Hepatocyte (in vitro differentiated cells): ENCODE data around the gene FUCA1. TPM values are rescaled to one million over a fixed set of nuclear protein-coding genes. Genes with fewer than 3 reads are reported as not detected.

Experiments
- DNase-seq: peaks from one replicate; pipeline ENCODE4 v3.0.0-alpha.2; 2016; ENCODE audit warnings: low spot score
- H2AFZ ChIP-seq: fragments of 200-600 bp; sonication (generic); 2 replicates; pipeline ENCODE4 v1.6.0; 2016; ENCODE audit warnings: antibody characterized with exemption, mild to moderate bottlenecking
- H3K27ac ChIP-seq: fragments of 200-600 bp; sonication (generic); 2 replicates; pipeline ENCODE4 v1.5.1; 2016; ENCODE audit warnings: mild to moderate bottlenecking
- H3K27me3 ChIP-seq: fragments of 200-600 bp; sonication (generic); 2 replicates; pipeline ENCODE4 v1.6.1; 2016
- H3K36me3 ChIP-seq: fragments of 200-600 bp; sonication (generic); replicated peaks from 2 replicates; pipeline ENCODE4 v1.5.1; 2016; ENCODE audit warnings: low read depth; ENCODE audit not compliant: insufficient read depth
- H3K4me1 ChIP-seq: fragments of 200-600 bp; sonication (generic); 2 replicates; pipeline ENCODE4 v1.5.1; 2016; ENCODE audit warnings: mild to moderate bottlenecking, moderate library complexity; ENCODE audit not compliant: insufficient read depth
- H3K4me2 ChIP-seq: fragments of 200-600 bp; sonication (generic); 2 replicates; pipeline ENCODE4 v1.6.0; 2016
- H3K4me3 ChIP-seq: fragments of 200-600 bp; sonication (generic); 2 replicates; pipeline ENCODE4 v1.5.1; 2016; ENCODE audit warnings: mild to moderate bottlenecking
- H3K79me2 ChIP-seq: fragments of 200-600 bp; sonication (generic); 2 replicates; pipeline ENCODE4 v1.6.0; 2017; ENCODE audit warnings: mild to moderate bottlenecking
- H3K9me2 ChIP-seq: fragments of 200-600 bp; sonication (generic); replicated peaks from 2 replicates; pipeline ENCODE4 v1.6.0; 2017; ENCODE audit warnings: mild to moderate bottlenecking; ENCODE audit not compliant: insufficient read depth
- H3K9me3 ChIP-seq: fragments of 200-600 bp; sonication (generic); 2 replicates; pipeline ENCODE4 v1.5.1; 2016; ENCODE audit warnings: low read depth, mild to moderate bottlenecking
- H4K20me1 ChIP-seq: fragments of 200-600 bp; sonication (generic); 2 replicates; pipeline ENCODE4 v1.6.0; 2016; ENCODE audit warnings: mild to moderate bottlenecking; ENCODE audit not compliant: insufficient read depth, poor library complexity, severe bottlenecking
- CTCF ChIP-seq: fragments of 200-600 bp; sonication (generic); IDR thresholded peaks from 2 replicates; pipeline ENCODE4 v1.5.1; 2016; ENCODE audit warnings: antibody characterized with exemption, mild to moderate bottlenecking; ENCODE audit not compliant: poor library complexity
- EZH2 ChIP-seq: fragments of 200-600 bp; sonication (generic); IDR thresholded peaks from 2 replicates; pipeline ENCODE4 v1.6.1; 2016; ENCODE audit warnings: antibody characterized with exemption, mild to moderate bottlenecking, borderline replicate concordance
- EZH2phosphoT487 ChIP-seq: fragments of 200-600 bp; sonication (generic); IDR thresholded peaks from one replicate; pipeline ENCODE4 v1.6.1; 2018; ENCODE audit warnings: antibody characterized with exemption, mild to moderate bottlenecking, low read depth, moderate library complexity; ENCODE audit not compliant: unreplicated experiment, severe bottlenecking
- WGBS: methylation state at CpG from one replicate; pipeline ENCODE4 v1.1.6; 2016; ENCODE audit warnings: low lambda C conversion rate; ENCODE audit errors: missing lambda C conversion rate; 5-methylcytosine and 5-hydroxymethylcytosine counted together
- polyA plus RNA-seq: library from polyadenylated mRNA; unstranded; fragments of >200 nt; fragmentation: Nextera tagmentation; extraction: Ambion mirVana; gene quantifications from 2 replicates; pipeline ENCODE4 v1.2.1, GENCODE V29; 2016
- total RNA-seq: library from RNA; depleted of rRNA; stranded (reverse); fragments of >200 nt; gene quantifications from 2 replicates; pipeline ENCODE4 v1.2.3, GENCODE V29; 2014

The FUCA1 gene
- total and polyA plus RNA-seq, 2 experiments from 2014 or later = 59.0 to 74.2 TPM

GRCh38 chr1:23895082-23895481 lies 27.0 kb upstream of the FUCA1 start:
- H3K4me3 ChIP-seq = no peak overlapping the region
- H4K20me1 ChIP-seq = no peaks in the 10 kb centered on the region
- H3K36me3 ChIP-seq = no peaks in the 10 kb centered on the region
- H3K9me3 ChIP-seq = no peaks in the 10 kb centered on the region
- H3K27me3 ChIP-seq = no peaks in the 10 kb centered on the region
- no peak overlapping the region for H3K4me2 ChIP-seq
- WGBS = 93% methylated on average over 5 of the region's 5 CpGs
- no peak for DNase-seq
- H3K79me2 ChIP-seq = no peaks in the 10 kb centered on the region
- no peak overlapping the region for H3K27ac ChIP-seq
- TF ChIP-seq EZH2phosphoT487 = no peak
- no peak for TF ChIP-seq CTCF
- no peak for TF ChIP-seq EZH2
- H3K4me1 ChIP-seq = no peaks in the 10 kb centered on the region
- H3K9me2 ChIP-seq = no peaks in the 10 kb centered on the region
- H2AFZ ChIP-seq = no peak overlapping the region

DNA sequence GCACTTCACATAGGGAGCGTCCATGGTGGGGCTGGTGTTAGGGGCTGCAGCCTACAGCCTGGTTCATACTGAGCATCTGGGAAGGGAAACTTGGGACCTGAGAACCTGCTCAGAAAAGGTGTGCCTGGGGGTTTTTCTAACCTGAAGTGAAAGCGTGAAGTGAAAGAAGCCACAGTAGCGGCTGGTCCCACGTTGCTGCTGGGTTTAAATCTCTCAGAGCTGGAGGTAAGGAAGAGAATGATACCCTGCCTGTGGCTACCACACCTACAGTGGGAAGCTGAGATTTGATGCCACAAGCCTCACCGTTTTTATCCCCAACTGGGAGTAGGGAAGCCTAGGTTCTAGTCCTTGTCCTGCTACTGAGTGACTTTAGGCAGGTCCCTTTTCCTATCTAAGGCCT lies 21.0 kb upstream of the FUCA1 start:
- Histone ChIP-seq H3K27me3 (no peaks in the 10 kb centered on the region), H3K27ac (no peak overlapping the region), H3K9me3 (no peaks in the 10 kb centered on the region), H3K4me1 (no peaks in the 10 kb centered on the region), H3K9me2 (no peaks in the 10 kb centered on the region), H4K20me1 (no peaks in the 10 kb centered on the region), H3K79me2 (no peaks in the 10 kb centered on the region), H2AFZ (no peak overlapping the region), H3K4me2 (no peak overlapping the region), H3K4me3 (no peak overlapping the region), H3K36me3 (no peaks in the 10 kb centered on the region)
- TF ChIP-seq EZH2 (no peak), CTCF (no peak), EZH2phosphoT487 (no peak)
- DNase-seq = no peak
- WGBS = 79% methylated on average over 5 of the region's 5 CpGs

GRCh38 chr1:23885222-23885621 lies 17.1 kb upstream of the FUCA1 start:
- no peaks in the 10 kb centered on the region for H3K9me2 ChIP-seq
- no peak overlapping the region for H3K27ac ChIP-seq
- H3K79me2 ChIP-seq = no peaks in the 10 kb centered on the region
- no peaks in the 10 kb centered on the region for H4K20me1 ChIP-seq
- no peak for TF ChIP-seq CTCF
- no peak for TF ChIP-seq EZH2
- TF ChIP-seq EZH2phosphoT487 = no peak
- H3K4me1 ChIP-seq = no peaks in the 10 kb centered on the region
- DNase-seq = no peak
- H3K4me3 ChIP-seq = no peak overlapping the region
- H2AFZ ChIP-seq = no peak overlapping the region
- no peak overlapping the region for H3K4me2 ChIP-seq
- 88% methylated on average over 4 of the region's 4 CpGs for WGBS
- no peaks in the 10 kb centered on the region for H3K9me3 ChIP-seq
- no peaks in the 10 kb centered on the region for H3K36me3 ChIP-seq
- no peaks in the 10 kb centered on the region for H3K27me3 ChIP-seq

GRCh38 chr1:23882746-23883145 lies 14.7 kb upstream of the FUCA1 start:
- no peak for DNase-seq
- H3K9me3 ChIP-seq = peaks cover 14% of the 10 kb centered on the region
- no peak overlapping the region for H2AFZ ChIP-seq
- no peak overlapping the region for H3K27ac ChIP-seq
- TF ChIP-seq EZH2phosphoT487 (no peak), CTCF (no peak), EZH2 (no peak)
- no peaks in the 10 kb centered on the region for H3K79me2 ChIP-seq
- H4K20me1 ChIP-seq = no peaks in the 10 kb centered on the region
- H3K27me3 ChIP-seq = no peaks in the 10 kb centered on the region
- 84% methylated on average over 4 of the region's 4 CpGs for WGBS
- no peaks in the 10 kb centered on the region for H3K36me3 ChIP-seq
- H3K4me1 ChIP-seq = no peaks in the 10 kb centered on the region
- no peak overlapping the region for H3K4me2 ChIP-seq
- no peak overlapping the region for H3K4me3 ChIP-seq
- H3K9me2 ChIP-seq = no peaks in the 10 kb centered on the region
